HepG2 (cell line): ENCODE results near the gene CERS4. TPM values are rescaled to one million over a fixed set of nuclear protein-coding genes. Genes with fewer than 3 reads are reported as not detected.
"Not testable (repeated sequence)": the region's sequence is repeated elsewhere in the genome, so short reads cannot be mapped to it uniquely, and the experiment has no call there.

ENCODE experiments used
- ATAC-seq: fragments of 200-7000 bp; cut with Tn5 transposase; 3 replicates; pipeline ENCODE4 v1.9.1; 2020; ENCODE audit warnings: mild to moderate bottlenecking, moderate library complexity
- BruUV-seq: library from RNA; stranded (reverse); fragments of 400-500 nt; replicated peaks from 2 replicates; lab custom pipeline; 2021; lab: Mats Ljungman, UMichigan
- CTCF ChIA-PET: fragments of 300-600 bp; formaldehyde crosslinking; extraction: SDS; loops from one replicate; lab custom pipeline; 2021; ENCODE audit warnings: low total read pairs, inconsistent platforms, low intra/inter-chr PET ratio; lab: Yijun Ruan, JAX
- POLR2A ChIA-PET: fragments of 350-600 bp; sonication (Branson Sonifier 250); formaldehyde crosslinking; loops from one replicate; lab custom pipeline; 2020; ENCODE audit warnings: antibody characterized with exemption, inconsistent platforms; lab: Yijun Ruan, JAX
- DNase-seq: peaks from one replicate; pipeline ENCODE4 v3.0.0-alpha.2; 2015; ENCODE audit warnings: low spot score
- FAIRE-seq: peaks from 3 replicates; lab custom pipeline; 2011; peaks lifted over from hg19 to GRCh38; lab: Jason Lieb, UNC
- H2AFZ ChIP-seq: one replicate; pipeline ENCODE4 v1.6.1; 2011; ENCODE audit warnings: low read length, inconsistent platforms
- H3K27ac ChIP-seq: fragments of 300-600 bp; 3 replicates; pipeline ENCODE4 v1.8.0; 2011; ENCODE audit warnings: mixed run types, mild to moderate bottlenecking, mixed read lengths, low read length, inconsistent platforms; ENCODE audit not compliant: insufficient read depth; ENCODE audit errors: extremely low read length
- H3K27me3 ChIP-seq, 2 experiments: fragments of 200-600 bp in 1 of 2; 2 replicates in 1 of 2; 3 replicates in 1 of 2; pipeline versions ENCODE4 v1.6.0 to v1.8.0; 2011; ENCODE audit warnings: low read length in 2 of 2, mild to moderate bottlenecking in 2 of 2, moderate library complexity in 2 of 2, inconsistent platforms in 1 of 2; ENCODE audit not compliant: insufficient read depth in 2 of 2, control insufficient read depth in 1 of 2
- H3K36me3 ChIP-seq, 2 experiments: fragments of 200-600 bp in 1 of 2; replicated peaks in 1 of 2; 2 replicates in 1 of 2; 3 replicates in 1 of 2; pipeline versions ENCODE4 v1.5.1 to v1.8.0; 2011; ENCODE audit warnings: low read length in 2 of 2, inconsistent platforms in 1 of 2; ENCODE audit not compliant: insufficient read depth in 2 of 2, control insufficient read depth in 1 of 2
- H3K4me1 ChIP-seq: 2 replicates; pipeline ENCODE4 v1.5.1; 2012; ENCODE audit warnings: low read length, inconsistent platforms; ENCODE audit not compliant: insufficient read depth
- H3K4me2 ChIP-seq: 2 replicates; pipeline ENCODE4 v1.6.0; 2011; ENCODE audit warnings: low read depth, low read length, inconsistent platforms
- H3K4me3 ChIP-seq, 3 experiments: fragments of 200-600 bp in 1 of 3; sonication (generic), shearing (Covaris generic) in 1 of 3; replicated peaks in 1 of 3; 2 replicates each; pipeline ENCODE4 v1.5.1; 2011 to 2016; ENCODE audit warnings: low read length in 3 of 3, inconsistent platforms in 2 of 3, low read depth in 2 of 3, mild to moderate bottlenecking in 2 of 3, control low read depth in 1 of 3, mixed read lengths in 1 of 3; ENCODE audit not compliant: insufficient read depth in 1 of 3
- H3K79me2 ChIP-seq: one replicate; pipeline ENCODE4 v1.6.1; 2011; ENCODE audit warnings: low read length, inconsistent platforms; ENCODE audit not compliant: insufficient read depth
- H3K9ac ChIP-seq: 2 replicates; pipeline ENCODE4 v1.6.0; 2011; ENCODE audit warnings: mild to moderate bottlenecking, low read depth, low read length, inconsistent platforms; ENCODE audit not compliant: insufficient read depth
- H3K9me3 ChIP-seq: 2 replicates; pipeline ENCODE4 v1.5.1; 2012; ENCODE audit warnings: mild to moderate bottlenecking, low read length
- H4K20me1 ChIP-seq: 2 replicates; pipeline ENCODE4 v1.6.0; 2011; ENCODE audit warnings: inconsistent platforms, mild to moderate bottlenecking, low read length, moderate library complexity; ENCODE audit not compliant: insufficient read depth
- RXRB ChIP-seq: IDR thresholded peaks from 2 replicates; pipeline ENCODE4 v1.6.1; 2016; ENCODE audit warnings: borderline replicate concordance, missing genetic modification reagents, missing compliant biosample characterization
- ZNF121 ChIP-seq: sonication (generic); formaldehyde crosslinking; IDR thresholded peaks from 2 replicates; pipeline ENCODE4 v1.5.0; 2020; ENCODE audit warnings: mild to moderate bottlenecking, missing genetic modification reagents
- WGBS: methylation state at CpG from one replicate; pipeline ENCODE4 v1.1.6; 2017; ENCODE audit warnings: low lambda C conversion rate; 5-methylcytosine and 5-hydroxymethylcytosine counted together
- in situ Hi-C: cut with HindIII; loops from 2 replicates; pipeline ENCODE4 v1.10.0; 2017; ENCODE audit warnings: low pct_unique_long_range_greater_than_20kb; ENCODE audit not compliant: extremely low pct_ligation_motif_present
- intact Hi-C: fragments of 100-400 bp; cut with micrococcal nuclease; formaldehyde crosslinking; loops from one replicate; pipeline ENCODE4 v1.10.0; 2022; ENCODE audit not compliant: unreplicated experiment
- polyA plus RNA-seq, 8 experiments: library from polyadenylated mRNA; depleted of rRNA in 3 of 8; stranded (reverse) in 7 of 8; unstranded in 1 of 8; fragments of >200 nt; fragmentation: Illumina TruSeq in 4 of 8; extraction: Trizol in 4 of 8; gene quantifications; 2 replicates each; pipeline versions ENCODE4 v1.2.1 to v1.2.3, GENCODE V29; 2011 to 2016; ENCODE audit warnings: low read depth in 4 of 8, missing spikeins in 1 of 8, mixed read lengths in 1 of 8; ENCODE audit not compliant: insufficient read depth in 1 of 8
- total RNA-seq, 5 experiments: library from RNA; depleted of rRNA; stranded (reverse); fragments of >200 nt; fragmentation: Illumina TruSeq; extraction: Trizol; gene quantifications; 2 replicates each; pipeline ENCODE4 v1.2.3, GENCODE V29; 2016; ENCODE audit warnings: low read depth in 1 of 5

CERS4 gene
- total and polyA plus RNA-seq, 2 of the 13 experiments (the other 11 are each of a cell fraction or from before 2014, with no cell fraction given), result 74.7 to 83.5 TPM

DNA sequence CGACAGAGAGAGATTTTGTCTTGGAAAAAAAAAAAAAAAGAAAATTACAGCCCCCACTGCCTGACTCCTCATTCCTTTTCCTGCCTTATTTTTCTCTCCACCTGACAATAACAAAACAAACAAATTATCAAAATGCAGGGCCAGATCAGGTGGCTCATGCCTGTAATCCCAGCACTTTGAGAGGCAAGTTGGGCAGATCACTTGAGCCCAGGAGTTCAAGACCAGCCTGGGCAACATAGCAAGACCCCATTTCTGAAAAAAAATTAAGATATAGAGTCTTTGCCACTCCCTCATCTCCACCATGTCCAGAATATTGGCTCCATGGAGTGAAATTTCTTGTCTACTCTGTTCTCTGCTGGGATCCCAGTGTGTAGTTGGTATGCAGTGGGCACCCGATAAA lies 7.2 kb downstream of the CERS4 start:
- peaks cover 39% of the 10 kb centered on the region for H4K20me1 ChIP-seq
- 48% methylated on average over 2 of the region's 2 CpGs for WGBS
- FAIRE-seq (no peak), DNase-seq (no peak), ATAC-seq (no peak)
- no peaks in the 10 kb centered on the region for H3K9me3 ChIP-seq
- BruUV-seq, result no TSS peak
- H3K4me3 ChIP-seq, result no peak overlapping the region
- H2AFZ ChIP-seq, result no peak overlapping the region
- H3K79me2 ChIP-seq, result peaks cover 75% of the 10 kb centered on the region
- no peak overlapping the region for H3K9ac ChIP-seq
- in situ Hi-C loops (no loop called here), intact Hi-C loops (no loop called here)
- H3K4me2 ChIP-seq, result no peak overlapping the region
- peaks cover 7 to 29% of the 10 kb centered on the region in 2 experiments; a peak in 3 of 5 replicates for H3K36me3 ChIP-seq
- peaks cover 39% of the 10 kb centered on the region for H3K4me1 ChIP-seq
- H3K27me3 ChIP-seq, result no peaks in the 10 kb centered on the region
- no peak overlapping the region for H3K27ac ChIP-seq
- POLR2A ChIA-PET, result no interaction called here
- TF ChIP-seq ZNF121 (CRISPR knock-in tag) (peak; percentile 62; the same call in 1 of the 2 replicates), RXRB (CRISPR knock-in tag) (no peak)
- CTCF ChIA-PET, result no interaction called here

DNA sequence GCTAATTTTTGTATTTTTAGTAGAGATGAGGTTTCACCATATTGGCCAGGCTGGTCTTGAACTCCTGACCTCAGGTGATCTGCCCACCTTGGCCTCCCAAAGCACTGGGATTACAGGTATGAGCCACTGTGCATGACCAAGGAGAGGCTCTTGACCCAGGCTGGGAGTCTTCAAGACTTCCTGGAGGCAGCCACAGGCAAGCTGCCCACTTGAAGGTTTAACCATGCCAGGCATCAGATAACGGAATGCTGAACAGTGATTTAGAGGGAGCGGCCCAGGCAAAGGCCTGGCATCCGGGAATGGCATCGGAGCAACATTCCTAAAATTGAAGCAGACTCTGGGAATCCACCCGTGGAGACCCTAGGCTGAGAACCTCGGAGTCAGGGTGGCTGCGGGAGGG lies 9.0 kb downstream of the CERS4 start:
- 96% methylated on average over 7 of the region's 7 CpGs for WGBS
- H3K4me2 ChIP-seq, H3K27me3 ChIP-seq, intact Hi-C loops, H3K4me3 ChIP-seq, DNase-seq, H3K9ac ChIP-seq, H3K27ac ChIP-seq, H3K9me3 ChIP-seq, ATAC-seq, in situ Hi-C loops, BruUV-seq, CTCF ChIA-PET, POLR2A ChIA-PET, H2AFZ ChIP-seq, FAIRE-seq: not testable (repeated sequence)
- Histone ChIP-seq H3K4me1 (peaks cover 30% of the 10 kb centered on the region), H3K79me2 (peaks cover 67% of the 10 kb centered on the region), H3K36me3 (peaks cover 7 to 33% of the 10 kb centered on the region in 2 experiments; a peak in 3 of 5 replicates), H4K20me1 (peaks cover 28% of the 10 kb centered on the region)
